Neural cell (in vitro differentiated cells): ENCODE measurements around the gene CYP26A1. TPM values are rescaled to one million over a fixed set of nuclear protein-coding genes. Genes with fewer than 3 reads are reported as not detected.

Experiments used
- H2AFZ ChIP-seq: fragments of 200-600, 300-800 bp; sonication (generic), shearing (Covaris generic); 2 replicates; pipeline ENCODE4 v1.6.0; 2014; ENCODE audit warnings: low read depth, mild to moderate bottlenecking, antibody characterized with exemption, low read length, moderate library complexity
- H3F3A ChIP-seq: fragments of 200-600 bp; shearing (Covaris generic); 2 replicates; pipeline ENCODE4 v1.6.1; 2016; ENCODE audit warnings: mild to moderate bottlenecking, moderate library complexity, mixed read lengths, antibody characterized with exemption, low read length; ENCODE audit not compliant: insufficient read depth, poor library complexity, severe bottlenecking
- H3K27ac ChIP-seq: fragments of 200-600, 300-800 bp; sonication (generic), shearing (Covaris generic); 2 replicates; pipeline ENCODE4 v1.5.1; 2014; ENCODE audit warnings: mild to moderate bottlenecking, low read length, moderate library complexity
- H3K27me3 ChIP-seq: fragments of 300-800, 200-600 bp; sonication (generic), shearing (Covaris generic); 2 replicates; pipeline ENCODE4 v1.6.0; 2014; ENCODE audit warnings: mild to moderate bottlenecking, low read depth, low read length, moderate library complexity; ENCODE audit not compliant: insufficient read depth
- H3K36me3 ChIP-seq: fragments of 300-800, 200-600 bp; sonication (generic), shearing (Covaris generic); 2 replicates; pipeline ENCODE4 v1.5.1; 2014; ENCODE audit warnings: mild to moderate bottlenecking, antibody characterized with exemption, low read length, moderate library complexity; ENCODE audit not compliant: insufficient read depth
- H3K4me2 ChIP-seq: fragments of 300-800, 200-600 bp; sonication (generic), shearing (Covaris generic); 2 replicates; pipeline ENCODE4 v1.6.0; 2014; ENCODE audit warnings: mild to moderate bottlenecking, low read length
- H3K4me3 ChIP-seq: fragments of 300-800, 200-600 bp; sonication (generic), shearing (Covaris generic); 2 replicates; pipeline ENCODE4 v1.5.1; 2014; ENCODE audit warnings: mild to moderate bottlenecking, low read length, moderate library complexity
- H3K79me2 ChIP-seq: fragments of 200-600 bp; shearing (Covaris generic); replicated peaks from 2 replicates; pipeline ENCODE4 v1.6.0; 2014; ENCODE audit warnings: mild to moderate bottlenecking, low read length, moderate library complexity; ENCODE audit not compliant: insufficient read depth
- H3K9ac ChIP-seq: fragments of 300-800, 200-600 bp; sonication (generic), shearing (Covaris generic); 2 replicates; pipeline ENCODE4 v1.6.1; 2016; ENCODE audit warnings: mild to moderate bottlenecking, low read length, mixed read lengths
- H3K9me2 ChIP-seq: fragments of 200-600 bp; shearing (Covaris generic); 2 replicates; pipeline ENCODE4 v1.6.1; 2016; ENCODE audit warnings: mild to moderate bottlenecking, low read length, mixed read lengths; ENCODE audit not compliant: insufficient read depth
- H3K9me3 ChIP-seq: fragments of 200-600, 300-800 bp; sonication (generic), shearing (Covaris generic); 2 replicates; pipeline ENCODE4 v1.6.1; 2016; ENCODE audit warnings: mild to moderate bottlenecking, mixed run types, low read length, moderate library complexity, mixed read lengths
- H4K20me1 ChIP-seq: fragments of 200-600 bp; shearing (Covaris generic); 2 replicates; pipeline ENCODE4 v1.6.1; 2016; ENCODE audit warnings: mild to moderate bottlenecking, mixed run types; ENCODE audit not compliant: insufficient read depth
- CTCF ChIP-seq: fragments of 450-650 bp; IDR thresholded peaks from 2 replicates; pipeline ENCODE4 v1.5.1; 2014; ENCODE audit warnings: antibody characterized with exemption, mild to moderate bottlenecking, moderate library complexity; ENCODE audit not compliant: poor library complexity, severe bottlenecking
- EP300 ChIP-seq: fragments of 450-650 bp; conservative IDR thresholded peaks from 2 replicates; pipeline ENCODE4 v1.6.1; 2014; ENCODE audit warnings: antibody characterized with exemption, mild to moderate bottlenecking, moderate library complexity; ENCODE audit not compliant: poor library complexity, severe bottlenecking
- EZH2 ChIP-seq: fragments of 200-600, 300-800 bp; shearing (Covaris generic), sonication (generic); IDR thresholded peaks from 2 replicates; pipeline ENCODE4 v1.6.1; 2014; ENCODE audit warnings: antibody characterized with exemption, low read length, borderline replicate concordance, mild to moderate bottlenecking; ENCODE audit not compliant: insufficient read depth, poor library complexity, severe bottlenecking
- MXI1 ChIP-seq: fragments of 450-650 bp; conservative IDR thresholded peaks from 2 replicates; pipeline ENCODE4 v1.6.1; 2014; ENCODE audit warnings: antibody characterized with exemption, mild to moderate bottlenecking; ENCODE audit not compliant: poor library complexity, severe bottlenecking
- POLR2AphosphoS5 ChIP-seq: IDR thresholded peaks from 2 replicates; pipeline ENCODE4 v1.6.1; 2012
- RAD21 ChIP-seq: fragments of 450-650 bp; conservative IDR thresholded peaks from 2 replicates; pipeline ENCODE4 v1.6.1; 2014; ENCODE audit warnings: antibody characterized with exemption, mild to moderate bottlenecking, moderate library complexity
- REST ChIP-seq: IDR thresholded peaks from 2 replicates; pipeline ENCODE4 v1.6.1; 2012; ENCODE audit warnings: borderline replicate concordance
- SMC3 ChIP-seq: fragments of 450-650 bp; conservative IDR thresholded peaks from 2 replicates; pipeline ENCODE4 v1.6.1; 2014; ENCODE audit warnings: antibody characterized with exemption, mild to moderate bottlenecking, moderate library complexity; ENCODE audit not compliant: poor library complexity
- TAF1 ChIP-seq: IDR thresholded peaks from 2 replicates; pipeline ENCODE4 v1.6.1; 2012; ENCODE audit warnings: low read depth
- polyA plus RNA-seq: library from polyadenylated mRNA; depleted of rRNA; stranded (reverse); fragments of >200 nt; gene quantifications from 2 replicates; pipeline ENCODE4 v1.2.3, GENCODE V29; 2014

The CYP26A1 gene
- polyA plus RNA-seq, 1 donor from 2014 or later, result 0.77 TPM

- TF ChIP-seq MXI1, result no peak
- peak; percentile 2 for TF ChIP-seq EZH2
- Histone ChIP-seq H3K27ac (no peak within 1 kb of the TSS), H3F3A (no peaks in the 10 kb centered on the region), H3K79me2 (no peaks in the 10 kb centered on the region), H3K9me3 (peaks cover 25% of the 10 kb centered on the region), H3K4me3 (no peak within 1 kb of the TSS), H2AFZ (no peak within 1 kb of the TSS), H3K9me2 (no peaks in the 10 kb centered on the region), H3K27me3 (peaks cover 64% of the 10 kb centered on the region), H3K4me2 (no peak within 1 kb of the TSS), H4K20me1 (no peaks in the 10 kb centered on the region), H3K9ac (no peak within 1 kb of the TSS), H3K36me3 (peaks cover 20% of the 10 kb centered on the region)
Measured at GRCh38 chr10:93059975-93060886, 13.5 kb upstream of the CYP26A1 start, which contains the start of gene CYP26C1. CYP26C1 (plus strand) TSS chr10:93060798; CDS start chr10:93061264, 466 bp downstream.

DNA sequence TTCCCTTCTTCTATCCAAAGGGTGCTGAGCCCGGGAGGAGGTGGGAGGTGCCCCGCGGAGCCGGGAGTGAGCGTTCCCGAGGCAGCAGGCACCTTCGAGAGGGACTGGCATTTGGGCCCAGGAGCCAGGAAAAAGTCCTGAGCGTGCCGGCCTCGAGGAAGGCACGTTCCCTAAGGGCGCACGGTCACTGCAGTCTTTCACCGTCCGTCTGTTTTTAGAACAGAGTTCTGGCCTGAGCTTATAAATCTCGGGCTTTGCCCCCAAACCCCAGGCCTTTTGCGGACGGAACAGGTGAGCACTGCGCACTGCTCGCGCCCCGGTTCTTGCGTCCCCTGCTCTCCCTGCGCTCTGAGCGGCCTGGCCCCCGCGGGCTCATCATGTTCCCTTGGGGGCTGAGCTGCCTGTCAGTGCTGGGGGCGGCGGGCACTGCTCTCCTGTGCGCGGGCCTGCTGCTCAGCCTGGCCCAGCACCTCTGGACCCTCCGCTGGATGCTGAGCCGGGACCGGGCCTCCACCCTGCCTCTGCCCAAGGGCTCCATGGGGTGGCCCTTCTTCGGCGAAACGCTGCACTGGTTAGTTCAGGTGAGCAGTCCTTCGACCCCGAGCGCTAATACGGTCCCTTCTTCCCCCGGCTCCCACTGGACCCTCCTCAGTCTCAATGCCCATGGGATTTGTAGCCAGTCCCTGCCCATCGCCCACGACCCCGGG lies 12.7 kb upstream of the CYP26A1 start:
- no peak overlapping the region for H2AFZ ChIP-seq

More for the DNA sequence above, 12.7 kb upstream of the CYP26A1 start:
- Histone ChIP-seq H3K9me3 (peaks cover 25% of the 10 kb centered on the region), H3K4me3 (no peak overlapping the region), H3K9ac (no peak overlapping the region), H3K79me2 (no peaks in the 10 kb centered on the region), H3K36me3 (peaks cover 20% of the 10 kb centered on the region), H3F3A (no peaks in the 10 kb centered on the region), H4K20me1 (no peaks in the 10 kb centered on the region), H3K4me2 (no peak overlapping the region), H3K27me3 (peaks cover 72% of the 10 kb centered on the region), H3K9me2 (no peaks in the 10 kb centered on the region), H3K27ac (no peak overlapping the region)
- TF ChIP-seq EP300 (no peak), RAD21 (no peak), EZH2 (no peak), SMC3 (no peak), MXI1 (no peak), POLR2AphosphoS5 (no peak), CTCF (no peak), REST (no peak), TAF1 (no peak)
